MM.1S (cell line): ENCODE results near the gene RBM15B.

Experiments used
- DNase-seq: peaks from one replicate; pipeline ENCODE4 v3.0.0-alpha.2; 2015
- H2AFZ ChIP-seq: fragments of 300-600 bp; sonication (generic); 2 replicates; pipeline ENCODE4 v1.6.0; 2016; ENCODE audit warnings: antibody characterized with exemption, low read length
- H3F3A ChIP-seq: fragments of 300-600 bp; sonication (generic); 2 replicates; pipeline ENCODE4 v1.6.1; 2016; ENCODE audit warnings: mild to moderate bottlenecking, antibody characterized with exemption, low read length, moderate library complexity, mixed read lengths; ENCODE audit not compliant: insufficient read depth
- H3K27ac ChIP-seq: fragments of 300-600 bp; sonication (generic); 2 replicates; pipeline ENCODE4 v1.5.1; 2016; ENCODE audit warnings: mild to moderate bottlenecking, low read length
- H3K27me3 ChIP-seq: fragments of 300-600 bp; sonication (generic); replicated peaks from 2 replicates; pipeline ENCODE4 v1.6.0; 2016; ENCODE audit warnings: low read length; ENCODE audit not compliant: insufficient read depth
- H3K36me3 ChIP-seq: fragments of 300-600 bp; sonication (generic); replicated peaks from 2 replicates; pipeline ENCODE4 v1.6.1; 2016; ENCODE audit warnings: mild to moderate bottlenecking, low read length, mixed read lengths; ENCODE audit not compliant: insufficient read depth
- H3K4me1 ChIP-seq: fragments of 300-600 bp; sonication (generic); 2 replicates; pipeline ENCODE4 v1.6.1; 2016; ENCODE audit warnings: low read length, mixed read lengths
- H3K4me2 ChIP-seq: fragments of 300-600 bp; sonication (generic); 2 replicates; pipeline ENCODE4 v1.6.0; 2016; ENCODE audit warnings: low read depth, low read length
- H3K4me3 ChIP-seq: fragments of 300-600 bp; sonication (generic); 2 replicates; pipeline ENCODE4 v1.5.1; 2016; ENCODE audit warnings: low read length, mixed read lengths
- H3K79me2 ChIP-seq: fragments of 300-600 bp; sonication (generic); 2 replicates; pipeline ENCODE4 v1.6.1; 2016; ENCODE audit warnings: mixed run types, low read length, mixed read lengths
- H3K9ac ChIP-seq: fragments of 300-600 bp; sonication (generic); 2 replicates; pipeline ENCODE4 v1.6.1; 2016; ENCODE audit warnings: low read length, mixed read lengths
- H3K9me2 ChIP-seq: fragments of 300-600 bp; sonication (generic); replicated peaks from 2 replicates; pipeline ENCODE4 v1.6.1; 2016; ENCODE audit warnings: mild to moderate bottlenecking, low read length, mixed read lengths; ENCODE audit not compliant: insufficient read depth
- H3K9me3 ChIP-seq: fragments of 300-600 bp; sonication (generic); replicated peaks from 2 replicates; pipeline ENCODE4 v1.6.1; 2016; ENCODE audit warnings: mild to moderate bottlenecking, low read length, mixed read lengths; ENCODE audit not compliant: insufficient read depth
- H4K20me1 ChIP-seq: fragments of 300-600 bp; sonication (generic); 2 replicates; pipeline ENCODE4 v1.6.1; 2016; ENCODE audit warnings: mild to moderate bottlenecking, low read length, moderate library complexity, mixed read lengths; ENCODE audit not compliant: insufficient read depth
- CTCF ChIP-seq: fragments of 300-600 bp; sonication (generic); IDR thresholded peaks from 2 replicates; pipeline ENCODE4 v1.5.1; 2016; ENCODE audit warnings: antibody characterized with exemption, low read length, mixed read lengths
- EZH2 ChIP-seq: fragments of 300-600 bp; sonication (generic); optimal IDR thresholded peaks from 2 replicates; pipeline ENCODE3; 2017; ENCODE audit warnings: low read depth, mild to moderate bottlenecking, antibody characterized with exemption, low read length, mixed read lengths
- EZH2phosphoT487 ChIP-seq: fragments of 300-600 bp; sonication (generic); IDR thresholded peaks from 2 replicates; pipeline ENCODE4 v1.6.1; 2018; ENCODE audit warnings: antibody characterized with exemption, low read length

The RBM15B gene

GRCh38 chr3:51393564-51393963 lies 2.5 kb downstream of the RBM15B start:
- DNase-seq = no peak
- Histone ChIP-seq H3K27ac (no peak overlapping the region), H3K79me2 (peaks cover 63% of the 10 kb centered on the region), H3K4me3 (no peak overlapping the region), H2AFZ (no peak overlapping the region), H3K4me1 (peaks cover 24% of the 10 kb centered on the region), H3K27me3 (no peaks in the 10 kb centered on the region), H4K20me1 (0 out of 2 replicates have a peak, but pooled peaks cover 11% of the 10 kb centered on the region), H3K9me3 (no peaks in the 10 kb centered on the region), H3K9ac (no peak overlapping the region), H3K36me3 (peaks cover 15% of the 10 kb centered on the region), H3F3A (peaks cover 30% of the 10 kb centered on the region), H3K9me2 (no peaks in the 10 kb centered on the region), H3K4me2 (no peak overlapping the region)
- TF ChIP-seq CTCF (no peak), EZH2 (no peak), EZH2phosphoT487 (no peak)

- no peak overlapping the region for H3K9ac ChIP-seq
- no peak overlapping the region for H3K27ac ChIP-seq
- H3K4me3 ChIP-seq = no peak overlapping the region
- H3K79me2 ChIP-seq = peaks cover 58% of the 10 kb centered on the region
- peaks cover 21% of the 10 kb centered on the region for H3F3A ChIP-seq
- H3K36me3 ChIP-seq = peaks cover 15% of the 10 kb centered on the region
- H3K4me2 ChIP-seq = no peak overlapping the region
- H3K27me3 ChIP-seq = no peaks in the 10 kb centered on the region
- no peak overlapping the region for H2AFZ ChIP-seq
- DNase-seq = no peak
- H3K9me3 ChIP-seq = no peaks in the 10 kb centered on the region
- peaks cover 17% of the 10 kb centered on the region for H3K4me1 ChIP-seq
- H3K9me2 ChIP-seq = no peaks in the 10 kb centered on the region
- TF ChIP-seq CTCF (no peak), EZH2 (no peak), EZH2phosphoT487 (no peak)
- 0 out of 2 replicates have a peak, but pooled peaks cover 11% of the 10 kb centered on the region for H4K20me1 ChIP-seq
Measured at GRCh38 chr3:51394541-51394940, 3.5 kb downstream of the RBM15B start.

- H3K36me3 ChIP-seq = peaks cover 15% of the 10 kb centered on the region
- 0 out of 2 replicates have a peak, but pooled peaks cover 11% of the 10 kb centered on the region for H4K20me1 ChIP-seq
Measured at GRCh38 chr3:51395493-51396213, 4.6 kb downstream of the RBM15B start.

More at GRCh38 chr3:51395493-51396213, 4.6 kb downstream of the RBM15B start:
- Histone ChIP-seq H2AFZ (no peak overlapping the region), H3K79me2 (peaks cover 54% of the 10 kb centered on the region), H3K9me3 (no peaks in the 10 kb centered on the region), H3K4me3 (no peak overlapping the region), H3K4me2 (no peak overlapping the region), H3K4me1 (peaks cover 7% of the 10 kb centered on the region), H3K9ac (no peak overlapping the region), H3K9me2 (no peaks in the 10 kb centered on the region), H3F3A (peaks cover 9% of the 10 kb centered on the region), H3K27me3 (no peaks in the 10 kb centered on the region), H3K27ac (no peak overlapping the region)
- no peak for TF ChIP-seq EZH2phosphoT487
- TF ChIP-seq CTCF = no peak
- DNase-seq = no peak
